HEK293T (cell line): ENCODE data around the gene SYNPO2.

Experiments
- ARNT ChIP-seq: fragments of 450-650 bp; IDR thresholded peaks from 2 replicates; pipeline ENCODE4 v1.6.1; 2017; ENCODE audit warnings: mild to moderate bottlenecking
- BHLHE40 ChIP-seq: fragments of 450-650 bp; IDR thresholded peaks from 2 replicates; pipeline ENCODE4 v1.6.1; 2016; ENCODE audit warnings: mild to moderate bottlenecking, moderate library complexity, borderline replicate concordance
- CTBP1 ChIP-seq: fragments of 450-650 bp; IDR thresholded peaks from 2 replicates; pipeline ENCODE4 v1.6.1; 2016; ENCODE audit warnings: borderline replicate concordance
- ELF4 ChIP-seq: fragments of 450-650 bp; IDR thresholded peaks from 2 replicates; pipeline ENCODE4 v1.6.1; 2017; ENCODE audit warnings: antibody characterized with exemption
- FOXA1 ChIP-seq: fragments of 450-650 bp; IDR thresholded peaks from 2 replicates; pipeline ENCODE4 v1.6.1; 2016; ENCODE audit warnings: mild to moderate bottlenecking
- FOXM1 ChIP-seq: fragments of 450-650 bp; IDR thresholded peaks from 2 replicates; pipeline ENCODE4 v1.6.1; 2017; ENCODE audit warnings: mild to moderate bottlenecking, borderline replicate concordance
- HDGF ChIP-seq: fragments of 450-650 bp; IDR thresholded peaks from 2 replicates; pipeline ENCODE4 v1.6.1; 2017; ENCODE audit warnings: antibody characterized with exemption, borderline replicate concordance
- L3MBTL2 ChIP-seq: fragments of 450-650 bp; conservative IDR thresholded peaks from 2 replicates; pipeline ENCODE4 v1.6.1; 2016; ENCODE audit warnings: mild to moderate bottlenecking
- NFRKB ChIP-seq: fragments of 450-650 bp; IDR thresholded peaks from 2 replicates; pipeline ENCODE4 v1.6.1; 2016; ENCODE audit warnings: mild to moderate bottlenecking, moderate library complexity
- SP1 ChIP-seq: fragments of 450-650 bp; IDR thresholded peaks from 2 replicates; pipeline ENCODE4 v1.6.1; 2017
- SUZ12 ChIP-seq: fragments of 450-650 bp; IDR thresholded peaks from 2 replicates; pipeline ENCODE4 v1.6.1; 2016; ENCODE audit warnings: mild to moderate bottlenecking
- TARDBP ChIP-seq: fragments of 450-650 bp; IDR thresholded peaks from 2 replicates; pipeline ENCODE4 v1.6.1; 2016
- ZNF384 ChIP-seq: fragments of 450-650 bp; IDR thresholded peaks from 2 replicates; pipeline ENCODE4 v1.6.1; 2016
- TF ChIP-seq, protein P1 (sequence below): fragments of 450-650 bp; IDR thresholded peaks from 2 replicates; pipeline ENCODE4 v1.6.1; 2016

DNA sequence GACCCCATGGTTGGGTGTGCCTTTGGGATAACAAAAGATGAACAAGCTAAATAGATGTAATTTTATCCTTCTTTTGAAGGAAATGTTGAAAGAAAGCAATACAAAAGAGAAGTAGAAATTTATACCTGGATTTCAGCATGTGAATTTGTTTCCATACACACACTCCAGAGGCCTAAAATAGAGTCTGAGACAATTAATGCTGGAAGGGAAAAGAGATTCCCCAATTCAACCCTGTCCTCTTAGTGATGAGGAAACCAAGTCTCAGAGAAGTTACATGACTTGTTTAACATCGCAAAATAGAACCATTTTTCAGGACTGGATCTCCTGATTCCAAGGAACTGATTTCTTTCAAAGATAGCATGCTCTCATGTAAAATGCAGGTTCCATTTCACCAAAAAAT lies 209.7 kb downstream of the SYNPO2 start:
- no peak for TF ChIP-seq NFRKB
- no peak for TF ChIP-seq FOXM1
- no peak for TF ChIP-seq HDGF
- no peak for TF ChIP-seq SP1
- TF ChIP-seq TARDBP: no peak
- no peak for TF ChIP-seq BHLHE40
- TF ChIP-seq CTBP1: no peak
- TF ChIP-seq SUZ12: no peak
- TF ChIP-seq L3MBTL2: no peak
- no peak for TF ChIP-seq FOXA1
- TF ChIP-seq ARNT: no peak
- no peak for TF ChIP-seq ZNF384
- no peak for TF ChIP-seq ELF4
- TF ChIP-seq, protein P1, sequence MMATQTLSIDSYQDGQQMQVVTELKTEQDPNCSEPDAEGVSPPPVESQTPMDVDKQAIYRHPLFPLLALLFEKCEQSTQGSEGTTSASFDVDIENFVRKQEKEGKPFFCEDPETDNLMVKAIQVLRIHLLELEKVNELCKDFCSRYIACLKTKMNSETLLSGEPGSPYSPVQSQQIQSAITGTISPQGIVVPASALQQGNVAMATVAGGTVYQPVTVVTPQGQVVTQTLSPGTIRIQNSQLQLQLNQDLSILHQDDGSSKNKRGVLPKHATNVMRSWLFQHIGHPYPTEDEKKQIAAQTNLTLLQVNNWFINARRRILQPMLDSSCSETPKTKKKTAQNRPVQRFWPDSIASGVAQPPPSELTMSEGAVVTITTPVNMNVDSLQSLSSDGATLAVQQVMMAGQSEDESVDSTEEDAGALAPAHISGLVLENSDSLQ: no peak
